NCI-H446 (cell line): Measurements from ENCODE around the gene AQP4.

Experiments used
- DNase-seq, 2 experiments: peaks; one replicate each; lab custom pipeline; 2025; lab: John Stamatoyannopoulos, UW

AQP4 gene, protein sequence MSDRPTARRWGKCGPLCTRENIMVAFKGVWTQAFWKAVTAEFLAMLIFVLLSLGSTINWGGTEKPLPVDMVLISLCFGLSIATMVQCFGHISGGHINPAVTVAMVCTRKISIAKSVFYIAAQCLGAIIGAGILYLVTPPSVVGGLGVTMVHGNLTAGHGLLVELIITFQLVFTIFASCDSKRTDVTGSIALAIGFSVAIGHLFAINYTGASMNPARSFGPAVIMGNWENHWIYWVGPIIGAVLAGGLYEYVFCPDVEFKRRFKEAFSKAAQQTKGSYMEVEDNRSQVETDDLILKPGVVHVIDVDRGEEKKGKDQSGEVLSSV

DNA sequence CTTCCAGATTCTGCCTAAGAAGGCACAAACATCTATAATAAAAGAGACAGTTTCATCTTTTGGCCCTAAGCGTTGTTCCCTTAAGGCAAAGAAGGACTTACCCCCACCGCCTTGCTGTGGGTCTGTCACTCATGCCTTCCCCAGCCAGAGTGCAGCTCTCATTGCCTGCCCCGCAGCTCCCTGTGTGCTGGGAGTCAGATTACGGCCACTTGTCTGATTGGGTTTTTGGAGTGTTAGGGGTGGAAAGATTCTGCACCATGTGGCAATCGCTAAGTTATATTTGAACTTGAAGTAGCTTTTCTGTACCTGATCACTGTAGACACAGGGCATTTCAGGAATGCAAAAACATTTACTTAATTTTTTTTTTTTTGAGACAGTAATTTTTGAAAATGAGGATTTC, at the start of gene AQP4:
AQP4 (minus strand) TSS at position 151 of the 400 bp plus-strand sequence; CDS start at position 133, 18 bp downstream.
- no peak for DNase-seq

DNA sequence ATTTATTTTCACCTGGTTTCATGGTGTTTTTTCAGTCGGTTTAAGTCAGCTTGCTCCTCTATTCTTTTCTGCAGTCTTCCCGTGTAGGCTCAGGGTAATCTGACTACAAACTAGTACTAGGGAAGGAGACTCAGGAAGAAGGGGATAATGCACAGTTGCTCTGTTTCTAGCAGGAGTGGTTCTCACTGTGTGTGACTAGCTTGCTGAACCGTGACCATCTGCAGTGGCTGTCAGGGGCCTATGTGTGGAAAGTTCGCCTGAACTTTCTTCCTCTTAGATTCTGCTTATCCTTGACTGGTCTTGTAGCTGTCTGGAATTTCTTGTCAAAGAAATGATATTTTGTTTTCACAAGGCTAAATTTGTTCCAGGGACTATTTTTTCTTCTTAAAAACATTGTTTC, 46.3 kb upstream of the AQP4 start:
- no peak for DNase-seq

GRCh38 chr18:26909599-26910290, 44.2 kb upstream of the AQP4 start:
- no peak for DNase-seq

DNA sequence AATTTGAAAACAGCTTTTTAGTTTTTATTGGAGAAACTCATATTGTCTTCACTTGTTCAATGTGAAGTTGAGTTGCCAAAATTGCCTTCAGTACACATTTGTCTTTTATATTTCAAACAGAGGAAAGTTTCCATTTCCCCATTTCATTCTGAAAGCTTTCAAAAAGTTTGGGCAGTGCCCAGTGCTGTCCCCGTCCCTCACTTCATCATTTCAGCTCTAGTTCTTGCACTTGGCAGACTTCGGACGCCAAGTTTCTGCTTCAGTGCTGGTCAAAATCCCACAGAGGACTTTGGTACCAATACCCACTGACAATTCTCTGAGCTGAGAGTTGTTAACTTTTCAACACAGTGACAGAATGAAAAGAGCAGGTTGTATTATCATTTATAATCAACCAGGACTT, 43.4 kb upstream of the AQP4 start:
- DNase-seq, result no peak

DNA sequence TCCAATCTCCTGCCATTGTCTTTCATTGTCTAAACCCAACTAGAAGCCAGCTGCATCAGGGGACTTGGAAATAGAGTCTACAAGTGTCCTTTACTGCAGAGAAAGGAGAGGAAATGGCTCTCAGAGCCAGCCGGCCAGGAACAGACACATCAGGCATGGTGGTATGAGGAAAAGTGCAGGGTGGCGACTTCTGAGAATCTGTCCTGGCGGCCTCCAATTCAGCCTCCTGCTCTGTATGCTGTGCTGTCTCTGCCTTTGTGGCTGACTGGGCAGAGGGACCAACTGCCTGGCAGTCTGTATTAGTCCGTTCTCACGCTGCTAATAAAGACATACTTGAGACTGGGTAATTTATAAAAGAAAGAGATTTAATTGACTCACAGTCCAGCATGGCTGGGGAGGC, 36.8 kb upstream of the AQP4 start:
- no peak for DNase-seq

GRCh38 chr18:26901020-26901419, 35.5 kb upstream of the AQP4 start:
- no peak for DNase-seq

GRCh38 chr18:26894426-26894825, 28.9 kb upstream of the AQP4 start:
- no peak for DNase-seq

DNA sequence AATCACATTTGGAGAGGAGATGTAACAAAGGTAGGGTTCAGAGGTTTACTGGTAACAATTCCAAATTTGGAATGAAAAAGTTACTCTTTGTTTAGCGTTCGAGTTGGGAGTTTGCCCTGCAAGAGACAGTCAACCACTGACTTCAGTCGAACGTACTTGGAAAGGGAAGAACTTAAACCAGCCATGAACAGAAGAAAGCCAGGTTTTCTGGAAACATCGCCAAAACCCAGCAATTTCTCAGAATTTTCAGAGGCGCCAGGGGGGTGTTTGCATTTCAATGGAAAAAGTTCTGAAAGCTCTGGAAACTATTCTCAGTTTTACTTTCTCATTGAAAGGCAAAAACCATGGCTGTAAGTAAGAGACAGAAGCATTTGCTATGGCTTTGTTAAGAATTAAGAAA, 28.5 kb upstream of the AQP4 start:
- no peak for DNase-seq

GRCh38 chr18:26888259-26888658, 22.8 kb upstream of the AQP4 start:
- no peak for DNase-seq

GRCh38 chr18:26875040-26875654, 9.6 kb upstream of the AQP4 start:
- DNase-seq, result no peak

DNA sequence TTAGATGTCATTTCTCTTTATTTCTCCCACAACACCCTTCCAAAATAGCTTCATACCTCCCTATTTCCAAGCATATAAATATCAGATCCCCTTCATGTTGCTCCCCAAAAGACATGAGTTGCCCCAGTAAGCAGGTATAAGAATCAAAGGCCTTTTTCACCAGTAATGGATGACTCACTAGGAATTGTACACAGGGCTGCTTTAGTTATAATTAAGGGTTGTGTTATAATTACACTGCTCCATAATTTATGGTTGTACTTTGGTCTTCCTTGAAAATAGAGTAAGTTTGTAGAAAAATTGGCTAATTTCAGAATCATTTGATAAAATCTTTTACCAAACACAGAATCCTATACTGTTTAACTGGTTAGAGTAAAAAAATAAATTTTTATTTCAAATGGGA, 8.8 kb upstream of the AQP4 start:
- DNase-seq, result no peak

- DNase-seq, result no peak
Measured at GRCh38 chr18:26869640-26870039, 4.1 kb upstream of the AQP4 start.

- DNase-seq, result no peak
Measured at GRCh38 chr18:26868968-26869586, 3.6 kb upstream of the AQP4 start.

- no peak for DNase-seq
Measured at GRCh38 chr18:26867471-26867870, 2.0 kb upstream of the AQP4 start.

DNA sequence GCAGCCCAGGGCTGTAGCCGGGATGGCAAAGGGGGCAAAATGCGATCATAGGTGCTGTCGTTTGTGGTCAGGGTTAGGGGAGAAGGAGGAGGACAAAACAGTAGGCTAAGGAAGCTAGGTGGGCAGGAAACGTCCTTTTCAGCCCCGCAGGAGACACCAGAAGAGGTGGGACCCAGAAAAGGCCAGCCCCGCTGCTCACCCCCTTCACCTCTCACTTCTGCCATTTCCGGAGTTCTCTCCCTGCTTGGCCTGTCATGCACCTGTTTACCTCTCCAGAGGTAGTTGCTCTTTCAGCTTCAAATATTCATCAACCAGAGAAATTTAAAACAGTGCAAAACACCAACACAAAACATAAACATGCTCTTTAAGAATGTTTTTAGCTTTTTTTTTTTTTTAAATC, 849 bp downstream of the AQP4 start:
- no peak for DNase-seq

DNA sequence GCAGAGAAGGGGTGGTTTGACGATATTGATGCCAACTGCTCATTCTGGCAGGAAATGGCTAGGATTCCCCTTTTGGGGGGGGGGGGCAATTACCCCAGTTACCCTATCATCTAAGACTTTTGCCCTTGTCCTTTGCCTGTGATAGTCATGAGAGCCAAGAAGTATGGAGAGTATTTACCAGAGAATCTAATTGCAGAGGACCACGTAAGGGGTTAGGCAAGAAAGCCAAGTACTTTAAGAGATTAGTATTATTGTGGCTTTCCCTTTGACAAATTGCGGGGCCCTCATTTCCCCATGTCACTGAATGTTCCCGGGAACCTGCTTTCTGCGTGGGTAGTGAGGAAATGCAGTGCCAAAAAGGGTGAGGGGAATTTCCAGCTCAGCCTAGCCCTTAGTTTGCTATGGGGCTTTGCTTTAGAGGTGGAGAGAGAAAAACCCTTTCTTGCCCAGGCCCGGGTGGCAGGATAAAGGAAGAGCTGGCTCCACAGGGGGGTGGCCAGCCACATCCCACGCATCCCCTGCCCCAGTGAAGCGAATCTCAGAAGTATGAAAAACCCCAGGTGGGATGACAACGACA, 1.5 kb downstream of the AQP4 start:
- DNase-seq, result no peak

GRCh38 chr18:26863122-26863879, 2.2 kb downstream of the AQP4 start:
- DNase-seq, result no peak

GRCh38 chr18:26862084-26862483, 3.4 kb downstream of the AQP4 start:
- DNase-seq, result no peak

DNA sequence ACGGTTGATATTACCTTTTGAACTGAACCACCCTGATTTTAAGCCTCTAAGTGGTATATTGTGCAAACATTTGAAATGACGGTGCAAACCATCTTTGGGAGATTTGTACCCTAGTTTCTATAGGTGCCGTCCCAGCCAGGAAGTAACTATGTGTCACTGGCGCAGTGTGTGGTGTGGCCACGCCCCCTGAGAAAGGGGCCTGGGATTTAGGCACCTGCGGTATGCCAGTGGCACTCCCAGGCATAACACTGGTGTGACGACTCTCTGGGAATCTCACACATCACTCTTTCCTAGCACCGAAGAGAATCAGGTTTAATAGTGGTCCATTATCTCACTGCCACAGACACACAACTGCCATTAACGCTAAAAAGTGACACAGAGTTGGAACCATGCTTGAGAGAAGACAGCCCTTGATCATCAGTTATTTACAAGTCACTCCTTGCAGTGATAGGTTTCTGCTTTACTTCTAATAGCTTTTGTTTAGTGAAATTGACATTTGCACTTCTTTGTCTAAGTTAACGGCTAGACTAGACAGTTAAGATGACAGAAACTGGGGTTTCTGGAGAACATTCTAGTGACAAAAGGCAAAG, 11.1 kb downstream of the AQP4 start:
- DNase-seq, result no peak

- no peak for DNase-seq
Measured at GRCh38 chr18:26853401-26853800, 12.1 kb downstream of the AQP4 start.

GRCh38 chr18:26843760-26844159, 21.7 kb downstream of the AQP4 start:
- no peak for DNase-seq
